ENCODE data around the gene ITGB4.

The ITGB4 gene

GRCh38 chr17:75720656-75721462 is at the start of gene ITGB4:
Gene ITGB4 (plus strand): TSS chr17:75721459. CDS start chr17:75724704, 3,245 bp downstream.
- DNase-seq (ENCODE audit: low read depth in 2 of 2) = peak; percentile 4 to 21

GRCh38 chr17:75672011-75672410 is 49.2 kb upstream of the ITGB4 start:
- no peak for DNase-seq (ENCODE audit: low read depth in 2 of 2)

DNA sequence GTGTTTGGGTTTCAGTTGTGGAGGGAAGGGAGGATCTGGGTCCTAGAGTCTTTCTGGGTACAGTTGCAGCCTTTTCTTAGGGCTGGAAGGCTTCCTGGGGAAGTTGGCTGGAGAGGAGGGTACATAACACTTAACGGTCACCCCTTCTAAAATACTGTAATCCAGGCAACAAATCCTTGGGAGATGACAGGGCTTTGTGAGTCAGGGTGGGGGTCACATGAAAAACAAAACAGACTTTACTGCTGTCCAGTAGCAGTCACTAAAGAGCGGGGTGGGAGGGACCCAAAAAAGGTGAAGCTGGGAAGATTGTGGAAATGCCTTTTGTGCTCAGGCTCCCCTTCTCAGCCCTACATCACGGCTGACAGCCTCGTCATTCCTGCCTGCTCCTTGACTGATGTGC is 47.8 kb upstream of the ITGB4 start:
- DNase-seq (ENCODE audit: low read depth in 2 of 2) = no peak

GRCh38 chr17:75676461-75676860 is 44.8 kb upstream of the ITGB4 start:
- no peak for DNase-seq (ENCODE audit: low read depth in 2 of 2)

DNA sequence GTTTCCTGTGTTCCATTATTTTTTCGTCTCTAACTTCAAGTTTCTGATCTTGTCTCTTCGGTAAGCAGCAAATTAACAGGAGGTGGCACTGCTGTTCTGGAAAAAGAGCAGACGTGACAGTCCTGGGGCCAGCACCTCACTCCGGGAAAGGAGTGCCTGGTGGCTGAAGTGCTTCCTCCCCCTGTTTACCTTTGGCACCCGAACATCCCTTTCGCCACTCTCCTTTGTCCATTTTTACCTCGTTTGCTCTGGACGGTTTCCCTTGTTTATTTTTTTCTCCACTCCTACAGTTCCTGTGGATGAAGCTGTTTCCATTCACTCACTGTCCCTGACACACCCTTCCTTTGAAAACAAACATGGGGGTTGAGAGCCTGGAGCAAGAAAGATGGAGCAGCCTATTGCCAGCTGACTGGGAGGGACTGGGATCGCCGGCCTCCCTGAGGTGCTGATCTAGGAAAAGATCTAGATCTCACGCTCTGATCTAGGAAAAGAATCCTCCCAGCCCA is 41.5 kb upstream of the ITGB4 start:
- no peak for DNase-seq (ENCODE audit: low read depth in 2 of 2)

DNA sequence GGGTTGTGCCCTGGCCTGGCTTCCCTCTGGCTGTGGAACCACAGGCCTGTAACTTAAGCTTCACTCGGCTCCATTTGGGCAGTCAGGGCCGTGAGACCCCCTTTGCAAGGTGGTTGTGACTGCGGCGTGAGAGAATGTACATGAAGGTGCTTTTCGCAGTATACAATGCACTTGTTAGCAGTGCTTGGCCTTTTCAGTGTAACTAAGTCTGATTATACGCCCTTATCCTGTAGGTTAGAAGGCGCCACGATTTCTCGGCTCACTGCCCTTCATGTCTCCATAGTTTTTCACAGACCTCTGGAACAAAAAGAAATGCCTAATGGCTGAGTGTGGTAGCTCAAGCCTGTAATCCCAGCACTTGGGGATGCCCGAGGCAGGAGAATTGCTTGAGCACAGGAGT is 40.8 kb upstream of the ITGB4 start:
- no peak for DNase-seq (ENCODE audit: low read depth in 2 of 2)

DNA sequence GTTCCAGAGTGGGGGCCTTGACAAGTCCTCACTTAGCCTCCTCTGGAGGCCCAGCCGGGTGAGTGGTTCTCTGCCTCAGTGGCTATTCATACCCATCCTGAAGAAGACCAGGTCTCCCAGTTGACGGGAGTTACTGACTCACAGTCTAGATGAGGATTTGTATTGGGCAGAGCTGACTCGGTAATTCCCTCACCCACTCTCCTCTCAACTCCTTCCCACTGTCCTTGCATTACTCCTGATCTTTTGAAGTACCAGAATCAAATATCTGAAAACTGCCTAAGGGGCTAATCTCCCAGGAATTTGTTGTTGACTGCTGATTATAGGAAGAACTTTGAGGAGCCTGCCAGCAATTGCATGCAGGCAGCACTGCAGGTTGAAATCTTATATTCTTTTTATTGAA is 40.0 kb upstream of the ITGB4 start:
- no peak for DNase-seq (ENCODE audit: low read depth in 2 of 2)

- no peak for DNase-seq (ENCODE audit: low read depth in 2 of 2)
Measured at GRCh38 chr17:75683583-75683982, 37.7 kb upstream of the ITGB4 start.

DNA sequence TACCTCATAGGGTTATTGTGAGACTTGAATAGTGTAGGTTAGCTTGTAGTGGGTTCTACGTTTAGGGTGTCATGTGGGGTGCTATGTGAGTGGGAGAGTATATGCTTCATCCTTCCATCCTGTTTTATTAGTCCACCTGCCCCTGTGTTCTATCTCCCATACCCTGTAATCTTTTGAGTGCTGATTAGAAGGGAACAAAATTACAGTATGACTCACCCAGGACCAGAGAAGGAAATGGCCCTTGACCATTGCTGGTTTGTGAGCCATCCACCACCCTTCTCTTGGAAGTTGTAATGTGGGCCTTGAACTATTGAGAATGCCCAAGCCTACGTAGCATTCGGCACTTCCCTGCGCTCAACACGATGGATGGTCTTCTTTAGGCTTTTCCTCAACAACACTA is 37.0 kb upstream of the ITGB4 start:
- no peak for DNase-seq (ENCODE audit: low read depth in 2 of 2)

- DNase-seq (ENCODE audit: low read depth in 2 of 2) = no peak
Measured at GRCh38 chr17:75684924-75685323, 36.3 kb upstream of the ITGB4 start.

DNA sequence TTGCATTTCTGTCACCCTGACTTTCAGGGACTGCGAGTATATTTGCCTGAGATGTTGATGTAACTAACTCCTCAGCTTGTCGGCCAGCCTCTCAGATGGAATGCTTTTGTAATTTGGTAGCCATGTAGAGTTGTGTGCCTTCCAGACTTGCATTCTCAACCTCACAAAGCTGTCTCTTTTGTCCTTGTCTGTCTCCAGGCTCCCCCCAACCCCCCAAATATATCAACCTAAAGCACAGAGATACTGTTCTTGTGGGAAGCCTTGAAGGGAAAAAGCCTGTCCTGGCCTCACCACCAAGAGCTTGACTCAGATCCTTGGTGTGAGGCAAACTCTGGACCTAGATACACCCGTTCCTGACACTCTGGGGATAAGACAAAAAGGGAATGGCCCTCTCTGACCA is 35.8 kb upstream of the ITGB4 start:
- no peak for DNase-seq (ENCODE audit: low read depth in 2 of 2)

- no peak for DNase-seq (ENCODE audit: low read depth in 2 of 2)
Measured at GRCh38 chr17:75688209-75688825, 32.9 kb upstream of the ITGB4 start.

DNA sequence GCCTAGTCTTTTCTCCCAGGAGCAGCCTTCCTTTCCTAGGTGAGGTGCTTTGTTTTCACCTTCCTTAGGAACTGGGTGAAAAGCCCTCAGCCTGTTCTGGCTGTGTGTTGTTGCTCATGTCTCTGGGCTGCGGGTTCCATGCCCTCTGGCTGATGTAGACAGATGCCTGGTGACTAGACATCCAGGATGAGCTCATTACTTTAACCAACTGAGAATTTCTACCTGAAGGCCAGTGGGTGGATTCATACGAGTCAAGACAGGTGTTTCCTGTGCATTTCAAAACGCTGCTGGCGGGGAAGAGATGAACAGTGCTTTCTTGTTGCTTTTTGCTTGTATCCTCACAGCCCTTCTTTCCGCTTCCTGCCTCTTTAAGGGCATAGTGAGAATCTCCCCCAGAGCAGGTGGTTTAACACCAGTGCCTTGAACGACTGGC is 31.8 kb upstream of the ITGB4 start:
- DNase-seq (ENCODE audit: low read depth in 2 of 2) = peak; percentile 20 to 21

DNA sequence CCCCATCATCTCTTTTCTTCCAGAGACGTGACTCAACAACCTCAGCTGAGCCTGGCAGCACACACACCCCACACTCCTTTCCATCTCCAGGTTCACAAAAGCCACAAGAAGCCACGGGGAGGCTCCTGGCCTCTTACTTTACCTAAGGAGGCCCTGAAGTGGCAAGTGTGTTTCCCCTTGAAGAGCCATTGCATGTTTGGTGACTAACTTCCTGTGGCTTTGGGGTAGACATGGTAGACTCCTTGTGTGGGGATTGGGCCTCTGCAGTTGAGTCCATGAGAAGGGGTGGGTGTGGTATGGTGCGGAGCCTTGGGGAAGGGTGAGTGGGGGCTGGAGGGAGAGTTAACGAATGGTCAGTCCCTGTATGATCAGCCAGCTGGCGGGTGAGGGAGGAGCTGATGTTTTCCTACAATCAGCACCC is 29.9 kb upstream of the ITGB4 start:
- DNase-seq (ENCODE audit: low read depth in 2 of 2) = peak; percentile 45 to 48

DNA sequence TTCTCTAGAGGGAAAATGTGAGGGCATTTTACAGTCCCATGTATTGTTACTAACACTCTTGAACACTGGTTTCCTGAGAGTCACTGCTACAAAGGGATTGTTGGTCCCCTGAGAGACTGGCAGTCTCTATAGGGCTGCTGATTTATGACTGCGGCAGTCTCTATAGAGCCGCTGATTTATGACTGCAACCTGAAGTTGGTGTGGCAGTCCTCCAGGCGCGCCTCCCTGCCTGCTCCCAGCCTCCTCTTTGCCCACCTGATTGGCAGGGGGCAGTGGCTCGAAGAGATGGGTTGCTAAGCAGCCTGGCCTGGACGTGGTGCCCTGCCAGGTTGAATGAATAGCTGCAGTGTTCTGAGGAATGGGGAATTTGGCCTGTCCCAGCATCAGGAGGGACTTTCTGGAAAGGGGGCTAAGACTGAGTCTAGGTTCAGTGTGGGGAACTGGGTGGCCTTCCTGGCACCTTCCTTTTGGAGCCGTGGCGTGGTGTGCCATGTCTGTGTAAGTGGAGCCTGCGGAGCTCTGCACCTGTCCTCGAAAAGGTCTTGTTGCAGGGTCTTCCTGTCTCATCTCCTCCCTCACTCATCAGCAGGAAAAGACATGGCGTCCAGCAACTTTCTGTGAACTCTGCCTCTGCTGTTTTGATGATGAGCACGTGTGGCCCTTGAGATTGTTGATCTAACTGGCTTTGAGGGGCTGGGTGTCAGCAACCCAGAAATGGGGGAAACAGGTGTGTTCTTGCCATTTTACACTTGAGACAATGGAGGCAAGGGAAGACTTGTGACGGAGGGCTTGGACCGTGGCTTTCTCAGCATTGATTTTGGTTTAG is 29.2 kb upstream of the ITGB4 start:
- no peak for DNase-seq (ENCODE audit: low read depth in 2 of 2)

- no peak for DNase-seq (ENCODE audit: low read depth in 2 of 2)
Measured at GRCh38 chr17:75692976-75693375, 28.3 kb upstream of the ITGB4 start.

DNA sequence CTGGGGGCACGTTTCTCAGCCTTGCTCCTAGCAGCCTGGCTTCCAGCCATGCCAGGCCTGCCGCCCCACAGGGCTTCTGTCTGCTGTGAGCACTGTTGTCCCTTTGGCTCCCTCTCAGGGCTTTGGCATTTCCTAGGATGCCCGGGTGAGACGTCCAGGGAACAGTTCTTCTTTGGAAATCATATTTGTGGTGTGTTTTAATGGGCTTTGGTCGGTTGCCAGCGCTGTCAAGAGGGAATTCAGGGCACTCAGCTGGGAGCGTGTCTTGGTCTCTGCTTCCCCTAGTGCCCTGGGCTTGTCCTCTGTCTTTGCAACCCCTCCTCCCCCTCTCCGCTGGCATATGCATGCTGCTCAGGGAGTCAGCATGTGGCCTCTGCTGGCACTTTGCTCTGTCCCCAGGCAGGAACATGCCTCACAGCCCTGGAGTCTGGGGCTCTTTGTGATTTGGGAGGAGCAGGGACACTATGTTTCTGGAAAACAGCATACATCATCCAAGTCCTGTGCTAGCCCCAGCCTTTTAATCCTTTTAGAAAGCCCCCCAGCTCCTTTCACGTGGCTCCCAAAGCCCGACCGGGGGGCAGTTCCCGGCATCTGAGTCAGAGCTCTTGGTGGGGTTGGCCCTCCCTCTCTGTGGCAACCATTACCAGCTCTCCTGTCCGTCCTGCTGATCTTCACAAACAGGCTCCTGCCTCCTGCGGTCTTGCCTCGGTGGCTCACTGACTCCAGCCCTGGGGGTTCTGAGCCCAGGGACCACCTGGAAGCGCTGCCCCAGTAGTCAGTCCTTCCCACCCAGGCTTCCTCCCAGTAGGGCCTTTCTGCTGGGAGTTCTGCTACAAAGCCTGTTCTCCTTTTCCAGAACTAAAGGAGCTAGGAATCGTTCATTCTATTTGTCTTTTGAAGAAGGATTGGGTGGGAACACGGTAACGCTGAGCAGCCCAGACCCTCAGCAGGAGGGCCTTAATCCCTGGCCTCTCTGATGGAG is 27.5 kb upstream of the ITGB4 start:
- no peak for DNase-seq (ENCODE audit: low read depth in 2 of 2)

DNA sequence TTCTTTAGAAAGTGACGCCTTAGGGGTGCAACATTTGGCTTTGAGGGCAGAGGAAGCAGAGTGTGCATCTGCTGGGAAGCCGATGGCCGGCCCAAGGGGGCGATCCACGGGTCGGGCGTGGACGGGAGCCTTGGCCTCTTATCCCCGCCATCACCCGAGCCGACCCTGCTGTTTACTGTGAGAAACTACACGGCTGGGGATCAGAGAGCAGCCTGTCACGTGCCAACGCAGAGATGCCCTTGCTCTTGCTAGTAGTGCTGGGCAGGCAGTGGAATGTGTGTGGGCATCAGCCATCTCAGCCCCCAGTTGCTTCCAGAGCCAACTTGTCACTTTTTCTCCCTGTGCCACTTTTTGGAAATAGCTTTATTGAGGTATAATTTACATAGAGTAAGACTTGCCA is 26.7 kb upstream of the ITGB4 start:
- no peak for DNase-seq (ENCODE audit: low read depth in 2 of 2)

GRCh38 chr17:75695141-75695829 is 26.0 kb upstream of the ITGB4 start:
- no peak for DNase-seq (ENCODE audit: low read depth in 2 of 2)

DNA sequence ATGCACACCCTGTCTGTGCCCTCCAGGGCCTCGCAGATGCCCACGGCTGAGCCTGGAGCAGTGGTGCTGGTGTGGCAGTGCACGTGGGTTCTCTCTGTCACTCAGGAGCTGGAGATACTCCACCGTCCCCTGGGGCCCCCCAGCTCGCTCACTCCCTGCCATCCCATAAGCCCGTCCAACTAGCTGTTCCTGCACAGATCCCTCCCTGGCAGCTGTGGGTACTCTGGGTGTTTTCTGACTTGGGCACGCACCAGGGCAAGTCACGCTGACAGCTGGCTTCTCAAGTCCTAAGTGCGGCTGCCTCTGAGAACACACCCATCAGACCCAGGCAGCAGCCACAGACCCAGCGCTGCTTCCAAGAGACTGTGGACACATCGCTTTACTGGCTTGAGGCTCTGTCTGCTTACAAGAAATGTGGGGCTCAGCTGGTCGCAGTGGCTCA is 25.4 kb upstream of the ITGB4 start:
- DNase-seq (ENCODE audit: low read depth in 2 of 2) = no peak

Measured in stimulated activated CD4-positive, alpha-beta T cell treated with anti-CD3 and anti-CD28 coated beads, Interleukin-15, amount 100 ng/mL, for 48 hours (primary cell).